ENCODE results near the gene PDE9A.

PDE9A gene

GRCh38 chr21:42819861-42820615, 166.6 kb downstream of the PDE9A start:
- no peak for DNase-seq (ENCODE audit: low read depth in 2 of 2, low spot score in 1 of 2)

- no peak for DNase-seq (ENCODE audit: low read depth in 2 of 2, low spot score in 1 of 2)
Measured at GRCh38 chr21:42820616-42821465, 167.4 kb downstream of the PDE9A start.

All from stimulated activated CD8-positive, alpha-beta memory T cell treated with anti-CD3 and anti-CD28 coated beads, Interleukin-4, amount 100 ng/mL, for 4 hours (primary cell).